Cardiac muscle cell (in vitro differentiated cells and primary cell): ENCODE data around the gene RUBCNL. TPM values are rescaled to one million over a fixed set of nuclear protein-coding genes. Genes with fewer than 3 reads are reported as not detected.

Experiments used
- DNase-seq, 2 donors: peaks; one replicate each; pipeline versions ENCODE4 v3.0.0 to v3.0.0-alpha.2; 2010 to 2017; ENCODE audit warnings: low read depth in 1 of 2, low spot score in 1 of 2
- H3K27ac ChIP-seq: fragments of 200-600 bp; sonication (generic); 2 replicates; pipeline ENCODE4 v1.5.1; 2016
- H3K27me3 ChIP-seq: fragments of 200-600 bp; sonication (generic); 2 replicates; pipeline ENCODE4 v1.6.0; 2016; ENCODE audit warnings: control low read depth
- H3K36me3 ChIP-seq: fragments of 200-600 bp; sonication (generic); 2 replicates; pipeline ENCODE4 v1.5.1; 2016; ENCODE audit warnings: control low read depth
- H3K4me1 ChIP-seq: fragments of 200-600 bp; sonication (generic); 2 replicates; pipeline ENCODE4 v1.8.1; 2017; ENCODE audit warnings: low read depth, mild to moderate bottlenecking, mixed run types
- H3K4me3 ChIP-seq: fragments of 200-600 bp; sonication (generic); 2 replicates; pipeline ENCODE4 v1.5.1; 2016; ENCODE audit warnings: mild to moderate bottlenecking
- H3K9me3 ChIP-seq: fragments of 200-600 bp; sonication (generic); 2 replicates; pipeline ENCODE4 v1.5.1; 2017; ENCODE audit warnings: low read depth, mild to moderate bottlenecking, control low read depth
- CTCF ChIP-seq: IDR thresholded peaks from 2 replicates; pipeline ENCODE4 v1.5.1; 2012; ENCODE audit warnings: low read depth, mild to moderate bottlenecking, low read length
- polyA plus RNA-seq: library from polyadenylated mRNA; unstranded; fragments of >200 nt; fragmentation: Nextera tagmentation; extraction: Ambion mirVana; gene quantifications from 2 replicates; pipeline ENCODE4 v1.2.1, GENCODE V29; 2016
- total RNA-seq: library from RNA; depleted of rRNA; stranded (reverse); fragments of >200 nt; gene quantifications from 2 replicates; pipeline ENCODE4 v1.2.3, GENCODE V29; 2016

Gene RUBCNL
- total and polyA plus RNA-seq, 2 experiments from 2014 or later, result 0.67 to 1.5 TPM

GRCh38 chr13:46401432-46401831 lies 14.4 kb upstream of the RUBCNL start:
- no peaks in the 10 kb centered on the region for H3K27me3 ChIP-seq

GRCh38 chr13:46396341-46396740 lies 9.3 kb upstream of the RUBCNL start:
- H3K27ac ChIP-seq, result no peak overlapping the region
- H3K36me3 ChIP-seq, result no peaks in the 10 kb centered on the region
- H3K9me3 ChIP-seq, result no peaks in the 10 kb centered on the region
- H3K27me3 ChIP-seq, result no peaks in the 10 kb centered on the region
- no peak for DNase-seq
- TF ChIP-seq CTCF, result no peak
- no peak overlapping the region for H3K4me3 ChIP-seq
- H3K4me1 ChIP-seq, result no peaks in the 10 kb centered on the region

More at GRCh38 chr13:46401432-46401831, 14.4 kb upstream of the RUBCNL start:
- no peaks in the 10 kb centered on the region for H3K4me1 ChIP-seq
- H3K9me3 ChIP-seq, result no peaks in the 10 kb centered on the region
- TF ChIP-seq CTCF, result no peak
- H3K4me3 ChIP-seq, result no peak overlapping the region
- H3K27ac ChIP-seq, result no peak overlapping the region
- DNase-seq, result no peak
- H3K36me3 ChIP-seq, result no peaks in the 10 kb centered on the region

GRCh38 chr13:46392967-46393366 lies 5.9 kb upstream of the RUBCNL start:
- TF ChIP-seq CTCF, result no peak

GRCh38 chr13:46389457-46390451 lies 2.7 kb upstream of the RUBCNL start:
- DNase-seq, result no peak
- no peaks in the 10 kb centered on the region for H3K9me3 ChIP-seq
- TF ChIP-seq CTCF, result no peak
- no peaks in the 10 kb centered on the region for H3K36me3 ChIP-seq
- no peak overlapping the region for H3K4me3 ChIP-seq
- H3K27ac ChIP-seq, result no peak overlapping the region
- no peaks in the 10 kb centered on the region for H3K4me1 ChIP-seq
- H3K27me3 ChIP-seq, result peaks cover 38% of the 10 kb centered on the region

More at GRCh38 chr13:46392967-46393366, 5.9 kb upstream of the RUBCNL start:
- no peaks in the 10 kb centered on the region for H3K4me1 ChIP-seq
- no peak for DNase-seq
- no peak overlapping the region for H3K27ac ChIP-seq
- peaks cover 18% of the 10 kb centered on the region for H3K27me3 ChIP-seq
- no peak overlapping the region for H3K4me3 ChIP-seq
- no peaks in the 10 kb centered on the region for H3K9me3 ChIP-seq
- H3K36me3 ChIP-seq, result no peaks in the 10 kb centered on the region

GRCh38 chr13:46388846-46389245 lies 1.8 kb upstream of the RUBCNL start:
- Histone ChIP-seq H3K36me3 (no peaks in the 10 kb centered on the region), H3K9me3 (no peaks in the 10 kb centered on the region), H3K4me3 (no peak overlapping the region), H3K4me1 (no peaks in the 10 kb centered on the region), H3K27ac (no peak overlapping the region), H3K27me3 (peaks cover 47% of the 10 kb centered on the region)
- TF ChIP-seq CTCF, result no peak
- no peak for DNase-seq
